IPS-NIHi7 (cell line): ENCODE results near the gene TAS1R2.
A peak's percentile ranks its signal among the peaks of the same experiment; 100 is the strongest.
"Not testable (repeated sequence)": the region's sequence is repeated elsewhere in the genome, so short reads cannot be mapped to it uniquely, and the experiment has no call there.

Source experiments
- DNase-seq: peaks from one replicate; pipeline ENCODE4 v3.0.0; 2012; ENCODE audit warnings: mixed read lengths; ENCODE audit errors: extremely low spot score

Gene TAS1R2

DNA sequence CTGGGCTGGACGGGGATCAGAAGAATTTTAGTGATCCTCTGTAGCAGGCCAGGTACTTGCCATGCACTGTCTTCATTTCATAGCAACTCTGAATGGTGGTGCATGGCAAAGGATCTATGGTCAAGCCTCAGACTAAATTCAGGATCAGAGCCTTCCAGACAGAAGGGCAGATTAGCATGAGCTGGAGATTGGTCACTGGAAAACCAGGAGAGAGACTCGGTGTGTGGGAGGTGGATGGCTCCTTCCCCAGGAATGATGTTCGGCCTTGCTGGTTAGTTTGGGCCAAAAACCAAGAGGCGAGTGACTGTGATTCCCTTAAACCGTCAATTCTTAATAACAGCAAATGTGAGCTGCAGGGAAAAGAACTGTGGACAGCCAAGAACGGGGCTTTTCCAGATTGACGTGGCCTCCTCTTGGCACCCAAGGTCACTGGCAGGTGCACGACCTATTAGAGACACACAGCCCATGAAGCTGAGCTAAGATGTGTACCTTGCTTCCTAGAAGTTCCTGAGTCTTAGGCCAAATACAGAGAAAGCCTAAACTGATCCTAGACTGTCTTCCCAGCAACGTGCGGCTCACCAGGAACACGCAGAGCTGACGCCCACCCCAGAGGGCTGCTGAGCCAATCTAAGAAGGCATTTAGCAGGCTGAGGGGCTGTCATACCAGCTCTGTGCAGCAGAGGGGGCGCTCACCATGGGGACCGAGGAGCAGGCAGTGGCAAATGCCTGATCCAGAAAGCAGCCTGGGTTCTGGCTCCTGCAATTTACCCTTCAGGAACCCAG, 24.4 kb upstream of the TAS1R2 start:
- peak; percentile 87 for DNase-seq

- no peak for DNase-seq
These were observed 23.6 kb upstream of the TAS1R2 start for GRCh38 chr1:18883079-18883478.

DNA sequence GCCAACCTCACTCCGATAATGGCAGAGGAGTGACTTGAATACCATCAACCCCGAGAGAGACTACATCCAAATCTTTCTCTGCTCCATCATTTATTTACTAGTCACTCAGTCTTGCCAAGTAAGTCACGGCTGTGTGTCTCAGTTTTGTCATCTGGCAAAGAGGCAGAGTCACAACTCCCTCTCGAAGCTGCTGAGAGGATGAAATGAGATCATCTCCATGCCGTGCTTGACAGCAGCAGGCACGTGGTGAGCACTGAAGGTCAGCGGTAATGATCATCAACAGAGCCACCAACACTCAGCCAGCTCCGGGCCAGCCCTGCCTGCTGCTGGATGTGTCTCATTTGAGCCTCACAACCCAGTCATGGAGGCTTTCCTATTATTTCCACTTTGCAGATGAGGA, 23.0 kb upstream of the TAS1R2 start:
- no peak for DNase-seq

GRCh38 chr1:18881642-18882431, 22.4 kb upstream of the TAS1R2 start:
- DNase-seq: no peak

GRCh38 chr1:18881164-18881563, 21.7 kb upstream of the TAS1R2 start:
- DNase-seq: no peak

DNA sequence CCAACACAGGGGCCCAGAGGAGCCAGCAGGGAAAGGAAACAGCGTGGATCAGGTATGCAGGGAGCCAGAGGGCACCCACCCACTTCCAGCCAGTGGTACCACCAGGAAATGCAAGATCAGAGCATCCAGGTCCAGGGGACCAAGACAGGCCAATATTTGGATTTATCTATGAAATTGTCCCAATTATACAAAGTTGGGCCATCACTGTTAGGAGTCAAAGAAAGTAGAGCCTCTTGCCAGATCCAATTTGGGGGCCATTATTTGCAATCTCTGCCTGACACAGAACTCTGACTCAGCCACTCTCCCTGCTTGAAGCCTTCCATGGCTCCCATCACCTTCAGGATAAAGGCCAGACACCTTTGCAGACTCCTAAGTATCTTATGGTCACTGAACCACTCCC, 21.1 kb upstream of the TAS1R2 start:
- no peak for DNase-seq

DNA sequence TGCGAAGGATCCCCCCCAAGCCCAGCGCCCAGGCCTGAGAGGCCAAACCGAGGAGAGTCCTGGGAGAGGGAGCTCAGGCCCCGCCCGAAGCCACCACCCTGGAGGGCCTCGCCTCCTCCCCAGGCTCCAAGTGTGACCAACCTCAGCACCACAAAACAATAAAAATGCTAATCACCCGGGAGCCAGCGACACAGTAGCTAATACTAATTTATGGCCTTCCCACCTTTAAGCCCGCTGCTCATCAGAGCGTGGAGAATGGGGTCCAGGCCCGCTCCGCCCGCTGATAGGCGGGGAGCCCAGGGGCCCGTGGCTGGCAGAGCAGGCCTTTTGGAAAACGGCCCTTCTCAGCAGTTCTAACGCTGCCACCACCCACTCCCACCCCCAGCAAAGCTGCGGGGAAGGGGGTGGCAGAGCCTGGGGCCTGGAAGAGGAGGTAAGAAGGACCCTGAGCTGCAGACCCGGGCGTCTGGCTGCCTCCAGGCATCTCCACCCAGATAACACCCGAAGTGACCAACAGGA, 20.4 kb upstream of the TAS1R2 start:
- no peak for DNase-seq

GRCh38 chr1:18879215-18879790, 19.8 kb upstream of the TAS1R2 start:
- DNase-seq: no peak

GRCh38 chr1:18878538-18879214, 19.2 kb upstream of the TAS1R2 start:
- no peak for DNase-seq

- DNase-seq: no peak
These were observed 17.8 kb upstream of the TAS1R2 start for GRCh38 chr1:18877282-18877681.

DNA sequence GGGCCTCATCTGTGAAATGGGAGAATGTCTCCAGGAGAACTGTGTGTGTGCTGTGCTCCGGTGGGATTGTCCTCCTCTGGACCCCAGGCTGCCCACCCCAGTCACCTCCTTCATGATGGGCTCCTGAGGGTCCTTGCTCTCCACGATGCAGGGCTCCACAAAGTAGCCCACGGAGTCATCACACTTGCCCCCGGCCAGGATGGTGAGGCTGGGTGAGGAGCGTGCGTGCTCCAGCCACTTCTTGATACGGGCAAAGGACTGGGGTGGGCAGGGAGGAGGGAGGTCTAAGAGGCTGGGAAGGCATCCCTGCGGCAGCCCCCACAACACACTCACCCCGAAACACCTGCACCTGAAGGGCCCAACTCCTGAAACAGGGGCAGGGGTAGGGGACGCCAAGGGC, 16.8 kb upstream of the TAS1R2 start:
- DNase-seq: no peak

GRCh38 chr1:18875796-18876128, 16.3 kb upstream of the TAS1R2 start:
- no peak for DNase-seq

- peak; percentile 97 for DNase-seq
These were observed 15.8 kb upstream of the TAS1R2 start for GRCh38 chr1:18875107-18875795.

- DNase-seq: no peak
These were observed 15.1 kb upstream of the TAS1R2 start for GRCh38 chr1:18874600-18874999.

GRCh38 chr1:18874036-18874435, 14.6 kb upstream of the TAS1R2 start:
- no peak for DNase-seq

DNA sequence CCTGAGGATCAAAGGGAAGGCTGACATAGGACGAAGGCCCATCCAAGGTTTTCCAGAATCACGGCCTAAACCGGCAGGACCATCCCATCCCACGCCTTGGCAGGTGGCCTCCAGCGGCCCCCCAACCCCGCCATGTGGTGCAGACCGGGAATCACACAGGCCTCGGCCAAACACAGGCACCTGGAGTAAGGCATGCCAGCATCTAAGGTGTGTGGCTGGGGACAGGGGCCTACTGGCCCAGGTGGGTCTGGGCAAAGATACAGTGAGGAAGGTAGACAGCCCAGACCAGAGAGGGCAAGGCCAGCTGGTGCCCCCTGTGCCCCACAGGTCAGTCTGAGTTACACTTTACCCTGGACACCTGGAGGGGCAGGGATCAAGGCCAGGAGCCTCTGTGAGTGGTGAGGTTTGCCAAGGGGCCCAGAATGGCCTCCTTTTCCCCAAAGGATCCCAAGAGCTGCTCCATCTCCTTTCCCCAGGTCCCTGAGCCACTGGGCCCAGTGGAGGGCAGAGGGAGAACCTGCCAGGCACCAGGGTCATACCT, 12.7 kb upstream of the TAS1R2 start:
- no peak for DNase-seq

DNA sequence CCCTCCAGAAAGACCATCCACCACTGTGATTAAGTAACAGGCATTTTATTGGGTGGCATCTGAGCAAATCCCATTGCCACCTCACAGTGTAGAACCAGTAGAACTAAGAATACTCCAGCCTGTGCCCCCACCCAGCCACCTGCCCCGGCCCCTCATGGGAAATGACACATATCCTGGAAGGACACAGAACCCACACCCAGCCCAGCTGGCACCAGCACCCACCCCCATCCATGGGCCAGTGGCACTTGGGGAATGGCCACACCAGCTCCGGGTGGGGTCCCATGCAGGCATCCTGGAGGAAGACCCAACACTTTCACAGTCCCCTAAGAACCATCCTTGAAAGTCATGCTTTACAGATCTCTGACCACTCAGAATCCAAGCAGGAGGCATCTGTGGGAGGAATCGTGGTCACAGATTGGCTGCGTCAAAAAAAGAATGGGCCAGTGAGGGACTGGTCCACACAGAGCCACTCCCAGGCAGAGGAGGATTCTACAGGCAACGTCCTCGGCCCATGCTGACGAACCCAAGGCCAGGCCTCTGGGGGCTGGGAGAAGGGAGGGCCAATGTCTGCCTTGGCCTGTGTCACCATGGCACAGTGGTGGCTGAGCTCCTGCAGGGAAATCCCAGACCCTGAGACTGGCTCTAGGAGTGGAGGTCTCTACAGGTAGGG, 12.1 kb upstream of the TAS1R2 start:
- no peak for DNase-seq

GRCh38 chr1:18870957-18871356, 11.5 kb upstream of the TAS1R2 start:
- DNase-seq: no peak

DNA sequence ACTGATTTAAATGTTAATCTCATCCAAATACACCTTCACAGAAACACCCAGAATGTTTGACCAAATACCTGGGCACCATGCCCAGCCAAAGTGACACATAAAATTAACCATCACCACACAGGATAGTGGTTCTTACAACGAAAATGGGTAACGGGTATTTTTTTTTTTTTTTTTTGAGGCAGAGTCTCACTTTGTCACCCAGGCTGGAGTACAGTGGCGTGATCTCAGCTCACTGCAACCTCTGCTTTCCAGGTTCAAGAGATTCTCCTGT, 11.1 kb upstream of the TAS1R2 start:
- not testable (repeated sequence) for DNase-seq

DNA sequence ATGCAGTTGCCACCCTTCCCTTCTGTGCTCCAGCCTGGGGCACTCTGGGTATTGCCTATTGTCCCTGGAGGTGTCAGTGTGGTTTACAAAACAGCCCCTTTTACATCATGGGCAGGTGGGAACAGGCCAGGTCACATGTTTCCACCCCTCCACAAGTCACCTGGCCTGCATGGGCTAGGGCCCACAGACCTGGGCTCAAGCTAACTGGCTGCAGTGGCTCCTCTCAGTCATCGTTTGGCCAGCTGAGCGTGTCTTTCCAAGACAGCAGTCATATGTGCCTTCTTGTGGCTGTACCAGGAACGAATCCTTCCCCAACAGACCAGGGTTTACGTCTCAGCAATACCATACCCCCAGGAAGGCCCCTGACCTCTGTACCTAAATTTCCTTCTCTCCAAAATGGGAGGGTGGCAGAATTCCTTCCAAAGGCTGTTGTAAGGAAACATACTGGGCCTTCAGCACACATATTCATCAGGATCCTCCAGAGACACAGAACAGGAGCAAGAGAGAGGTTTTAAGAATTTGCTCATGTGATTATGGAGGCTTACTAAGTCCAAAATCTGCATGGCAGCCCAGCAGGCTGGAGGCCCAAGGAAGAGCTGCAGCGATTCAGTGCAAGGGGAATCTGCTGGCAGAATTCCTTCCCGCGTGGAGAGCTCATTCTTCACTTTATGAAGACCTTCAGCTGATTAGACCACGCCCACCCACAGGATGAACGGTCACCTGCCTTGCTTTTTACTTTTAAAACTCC, 10.6 kb upstream of the TAS1R2 start:
- no peak for DNase-seq
